HepG2 (cell line): ENCODE results near the gene ZKSCAN1. TPM values are rescaled to one million over a fixed set of nuclear protein-coding genes. Genes with fewer than 3 reads are reported as not detected.

Source experiments
- ELF3 ChIP-seq: IDR thresholded peaks from 2 replicates; pipeline ENCODE4 v1.6.1; 2016; ENCODE audit warnings: missing genetic modification reagents, missing compliant biosample characterization
- MEIS2 ChIP-seq: sonication (generic); formaldehyde crosslinking; IDR thresholded peaks from 2 replicates; pipeline ENCODE4 v1.9.0; 2021; ENCODE audit warnings: mild to moderate bottlenecking, missing genetic modification reagents
- SSRP1 ChIP-seq: IDR thresholded peaks from 2 replicates; pipeline ENCODE4 v1.6.1; 2016; ENCODE audit warnings: control low read depth
- ZNF782 ChIP-seq: sonication (generic); formaldehyde crosslinking; IDR thresholded peaks from 2 replicates; pipeline ENCODE4 v1.4.0; 2020; ENCODE audit warnings: missing genetic modification reagents, mild to moderate bottlenecking, borderline replicate concordance
- polyA plus RNA-seq, 8 experiments: library from polyadenylated mRNA; depleted of rRNA in 3 of 8; stranded (reverse) in 7 of 8; unstranded in 1 of 8; fragments of >200 nt; fragmentation: Illumina TruSeq in 4 of 8; extraction: Trizol in 4 of 8; gene quantifications; 2 replicates each; pipeline versions ENCODE4 v1.2.1 to v1.2.3, GENCODE V29; 2011 to 2016; ENCODE audit warnings: low read depth in 4 of 8, missing spikeins in 1 of 8, mixed read lengths in 1 of 8; ENCODE audit not compliant: insufficient read depth in 1 of 8
- total RNA-seq, 5 experiments: library from RNA; depleted of rRNA; stranded (reverse); fragments of >200 nt; fragmentation: Illumina TruSeq; extraction: Trizol; gene quantifications; 2 replicates each; pipeline ENCODE4 v1.2.3, GENCODE V29; 2016; ENCODE audit warnings: low read depth in 1 of 5
- TF ChIP-seq, protein P1 (sequence below): sonication (generic); formaldehyde crosslinking; conservative IDR thresholded peaks from 2 replicates; pipeline ENCODE4 v1.4.0; 2020; ENCODE audit warnings: missing genetic modification reagents
- TF ChIP-seq, protein P2 (sequence below): IDR thresholded peaks from 2 replicates; pipeline ENCODE4 v1.6.1; 2016; ENCODE audit warnings: low read depth, control low read depth
- TF ChIP-seq, protein P3 (sequence below): sonication (generic); formaldehyde crosslinking; IDR thresholded peaks from 2 replicates; pipeline ENCODE4 v1.8.0; 2022; ENCODE audit warnings: missing genetic modification reagents, mild to moderate bottlenecking, borderline replicate concordance
- TF ChIP-seq, protein P4 (sequence below): sonication (generic); formaldehyde crosslinking; IDR thresholded peaks from 2 replicates; pipeline ENCODE4 v1.9.0; 2021; ENCODE audit warnings: mild to moderate bottlenecking, missing genetic modification reagents
- TF ChIP-seq, protein P5 (sequence below): sonication (generic); formaldehyde crosslinking; IDR thresholded peaks from 2 replicates; pipeline ENCODE4 v1.9.0; 2022; ENCODE audit warnings: missing genetic modification reagents, mild to moderate bottlenecking, borderline replicate concordance
- TF ChIP-seq, protein P6 (sequence below): sonication (generic); formaldehyde crosslinking; IDR thresholded peaks from 2 replicates; pipeline ENCODE4 v1.4.0; 2020; ENCODE audit warnings: mild to moderate bottlenecking, missing genetic modification reagents, borderline replicate concordance

ZKSCAN1 gene
- total and polyA plus RNA-seq, 2 of the 13 experiments (the other 11 are each of a cell fraction or from before 2014, with no cell fraction given) = 46.4 to 60.6 TPM

DNA sequence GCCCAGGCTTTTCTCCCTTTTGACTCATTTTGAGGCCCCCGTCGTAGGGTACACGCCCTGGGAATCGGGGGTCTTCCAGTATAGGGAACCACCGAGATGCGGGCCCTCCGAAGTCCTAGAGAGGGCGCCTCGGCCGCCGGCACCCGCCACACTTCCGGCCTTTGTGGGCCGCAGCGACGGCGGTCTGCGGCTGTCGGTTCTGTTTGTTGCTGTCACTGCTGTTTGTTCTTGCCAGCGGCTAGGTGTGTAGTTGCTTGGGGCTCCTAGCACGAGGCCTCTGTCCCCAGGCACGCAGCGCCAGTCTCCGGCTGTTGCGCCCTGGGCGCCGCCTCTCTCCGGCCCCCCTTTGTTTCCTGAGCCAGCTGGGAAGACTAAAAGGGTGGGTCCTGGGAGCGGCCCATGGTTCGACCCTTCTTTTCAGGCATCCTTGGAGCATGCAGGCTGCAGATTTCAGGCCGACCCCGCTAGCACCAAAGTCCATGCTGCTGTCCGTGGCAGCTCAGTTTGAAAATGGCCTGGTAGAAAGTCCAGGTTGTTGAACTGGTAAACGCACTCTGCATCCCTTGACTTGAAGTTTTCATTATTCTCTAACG, 17.8 kb upstream of the ZKSCAN1 start (continued):
- TF ChIP-seq, protein P1, sequence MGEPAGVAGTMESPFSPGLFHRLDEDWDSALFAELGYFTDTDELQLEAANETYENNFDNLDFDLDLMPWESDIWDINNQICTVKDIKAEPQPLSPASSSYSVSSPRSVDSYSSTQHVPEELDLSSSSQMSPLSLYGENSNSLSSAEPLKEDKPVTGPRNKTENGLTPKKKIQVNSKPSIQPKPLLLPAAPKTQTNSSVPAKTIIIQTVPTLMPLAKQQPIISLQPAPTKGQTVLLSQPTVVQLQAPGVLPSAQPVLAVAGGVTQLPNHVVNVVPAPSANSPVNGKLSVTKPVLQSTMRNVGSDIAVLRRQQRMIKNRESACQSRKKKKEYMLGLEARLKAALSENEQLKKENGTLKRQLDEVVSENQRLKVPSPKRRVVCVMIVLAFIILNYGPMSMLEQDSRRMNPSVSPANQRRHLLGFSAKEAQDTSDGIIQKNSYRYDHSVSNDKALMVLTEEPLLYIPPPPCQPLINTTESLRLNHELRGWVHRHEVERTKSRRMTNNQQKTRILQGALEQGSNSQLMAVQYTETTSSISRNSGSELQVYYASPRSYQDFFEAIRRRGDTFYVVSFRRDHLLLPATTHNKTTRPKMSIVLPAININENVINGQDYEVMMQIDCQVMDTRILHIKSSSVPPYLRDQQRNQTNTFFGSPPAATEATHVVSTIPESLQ (CRISPR knock-in tag) = no peak
- TF ChIP-seq, protein P2, sequence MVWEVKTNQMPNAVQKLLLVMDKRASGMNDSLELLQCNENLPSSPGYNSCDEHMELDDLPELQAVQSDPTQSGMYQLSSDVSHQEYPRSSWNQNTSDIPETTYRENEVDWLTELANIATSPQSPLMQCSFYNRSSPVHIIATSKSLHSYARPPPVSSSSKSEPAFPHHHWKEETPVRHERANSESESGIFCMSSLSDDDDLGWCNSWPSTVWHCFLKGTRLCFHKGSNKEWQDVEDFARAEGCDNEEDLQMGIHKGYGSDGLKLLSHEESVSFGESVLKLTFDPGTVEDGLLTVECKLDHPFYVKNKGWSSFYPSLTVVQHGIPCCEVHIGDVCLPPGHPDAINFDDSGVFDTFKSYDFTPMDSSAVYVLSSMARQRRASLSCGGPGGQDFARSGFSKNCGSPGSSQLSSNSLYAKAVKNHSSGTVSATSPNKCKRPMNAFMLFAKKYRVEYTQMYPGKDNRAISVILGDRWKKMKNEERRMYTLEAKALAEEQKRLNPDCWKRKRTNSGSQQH (CRISPR knock-in tag) = peak; percentile 83
- TF ChIP-seq MEIS2 (peak; percentile 84), ELF3 (CRISPR knock-in tag) (peak; percentile 72), ZNF782 (CRISPR knock-in tag) (no peak), SSRP1 (CRISPR knock-in tag) (no peak)
- TF ChIP-seq, protein P3, sequence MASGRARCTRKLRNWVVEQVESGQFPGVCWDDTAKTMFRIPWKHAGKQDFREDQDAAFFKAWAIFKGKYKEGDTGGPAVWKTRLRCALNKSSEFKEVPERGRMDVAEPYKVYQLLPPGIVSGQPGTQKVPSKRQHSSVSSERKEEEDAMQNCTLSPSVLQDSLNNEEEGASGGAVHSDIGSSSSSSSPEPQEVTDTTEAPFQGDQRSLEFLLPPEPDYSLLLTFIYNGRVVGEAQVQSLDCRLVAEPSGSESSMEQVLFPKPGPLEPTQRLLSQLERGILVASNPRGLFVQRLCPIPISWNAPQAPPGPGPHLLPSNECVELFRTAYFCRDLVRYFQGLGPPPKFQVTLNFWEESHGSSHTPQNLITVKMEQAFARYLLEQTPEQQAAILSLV (CRISPR knock-in tag) = no peak; the same call in 1 of the 2 replicates
- TF ChIP-seq, protein P4, sequence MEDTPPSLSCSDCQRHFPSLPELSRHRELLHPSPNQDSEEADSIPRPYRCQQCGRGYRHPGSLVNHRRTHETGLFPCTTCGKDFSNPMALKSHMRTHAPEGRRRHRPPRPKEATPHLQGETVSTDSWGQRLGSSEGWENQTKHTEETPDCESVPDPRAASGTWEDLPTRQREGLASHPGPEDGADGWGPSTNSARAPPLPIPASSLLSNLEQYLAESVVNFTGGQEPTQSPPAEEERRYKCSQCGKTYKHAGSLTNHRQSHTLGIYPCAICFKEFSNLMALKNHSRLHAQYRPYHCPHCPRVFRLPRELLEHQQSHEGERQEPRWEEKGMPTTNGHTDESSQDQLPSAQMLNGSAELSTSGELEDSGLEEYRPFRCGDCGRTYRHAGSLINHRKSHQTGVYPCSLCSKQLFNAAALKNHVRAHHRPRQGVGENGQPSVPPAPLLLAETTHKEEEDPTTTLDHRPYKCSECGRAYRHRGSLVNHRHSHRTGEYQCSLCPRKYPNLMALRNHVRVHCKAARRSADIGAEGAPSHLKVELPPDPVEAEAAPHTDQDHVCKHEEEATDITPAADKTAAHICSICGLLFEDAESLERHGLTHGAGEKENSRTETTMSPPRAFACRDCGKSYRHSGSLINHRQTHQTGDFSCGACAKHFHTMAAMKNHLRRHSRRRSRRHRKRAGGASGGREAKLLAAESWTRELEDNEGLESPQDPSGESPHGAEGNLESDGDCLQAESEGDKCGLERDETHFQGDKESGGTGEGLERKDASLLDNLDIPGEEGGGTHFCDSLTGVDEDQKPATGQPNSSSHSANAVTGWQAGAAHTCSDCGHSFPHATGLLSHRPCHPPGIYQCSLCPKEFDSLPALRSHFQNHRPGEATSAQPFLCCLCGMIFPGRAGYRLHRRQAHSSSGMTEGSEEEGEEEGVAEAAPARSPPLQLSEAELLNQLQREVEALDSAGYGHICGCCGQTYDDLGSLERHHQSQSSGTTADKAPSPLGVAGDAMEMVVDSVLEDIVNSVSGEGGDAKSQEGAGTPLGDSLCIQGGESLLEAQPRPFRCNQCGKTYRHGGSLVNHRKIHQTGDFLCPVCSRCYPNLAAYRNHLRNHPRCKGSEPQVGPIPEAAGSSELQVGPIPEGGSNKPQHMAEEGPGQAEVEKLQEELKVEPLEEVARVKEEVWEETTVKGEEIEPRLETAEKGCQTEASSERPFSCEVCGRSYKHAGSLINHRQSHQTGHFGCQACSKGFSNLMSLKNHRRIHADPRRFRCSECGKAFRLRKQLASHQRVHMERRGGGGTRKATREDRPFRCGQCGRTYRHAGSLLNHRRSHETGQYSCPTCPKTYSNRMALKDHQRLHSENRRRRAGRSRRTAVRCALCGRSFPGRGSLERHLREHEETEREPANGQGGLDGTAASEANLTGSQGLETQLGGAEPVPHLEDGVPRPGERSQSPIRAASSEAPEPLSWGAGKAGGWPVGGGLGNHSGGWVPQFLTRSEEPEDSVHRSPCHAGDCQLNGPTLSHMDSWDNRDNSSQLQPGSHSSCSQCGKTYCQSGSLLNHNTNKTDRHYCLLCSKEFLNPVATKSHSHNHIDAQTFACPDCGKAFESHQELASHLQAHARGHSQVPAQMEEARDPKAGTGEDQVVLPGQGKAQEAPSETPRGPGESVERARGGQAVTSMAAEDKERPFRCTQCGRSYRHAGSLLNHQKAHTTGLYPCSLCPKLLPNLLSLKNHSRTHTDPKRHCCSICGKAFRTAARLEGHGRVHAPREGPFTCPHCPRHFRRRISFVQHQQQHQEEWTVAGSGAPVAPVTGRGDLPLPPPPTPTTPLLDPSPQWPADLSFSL (CRISPR knock-in tag) = peak; percentile 76; the same call in 1 of the 2 replicates
- TF ChIP-seq, protein P5, sequence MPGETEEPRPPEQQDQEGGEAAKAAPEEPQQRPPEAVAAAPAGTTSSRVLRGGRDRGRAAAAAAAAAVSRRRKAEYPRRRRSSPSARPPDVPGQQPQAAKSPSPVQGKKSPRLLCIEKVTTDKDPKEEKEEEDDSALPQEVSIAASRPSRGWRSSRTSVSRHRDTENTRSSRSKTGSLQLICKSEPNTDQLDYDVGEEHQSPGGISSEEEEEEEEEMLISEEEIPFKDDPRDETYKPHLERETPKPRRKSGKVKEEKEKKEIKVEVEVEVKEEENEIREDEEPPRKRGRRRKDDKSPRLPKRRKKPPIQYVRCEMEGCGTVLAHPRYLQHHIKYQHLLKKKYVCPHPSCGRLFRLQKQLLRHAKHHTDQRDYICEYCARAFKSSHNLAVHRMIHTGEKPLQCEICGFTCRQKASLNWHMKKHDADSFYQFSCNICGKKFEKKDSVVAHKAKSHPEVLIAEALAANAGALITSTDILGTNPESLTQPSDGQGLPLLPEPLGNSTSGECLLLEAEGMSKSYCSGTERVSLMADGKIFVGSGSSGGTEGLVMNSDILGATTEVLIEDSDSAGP (CRISPR knock-in tag) = peak; percentile 84
- TF ChIP-seq, protein P6, sequence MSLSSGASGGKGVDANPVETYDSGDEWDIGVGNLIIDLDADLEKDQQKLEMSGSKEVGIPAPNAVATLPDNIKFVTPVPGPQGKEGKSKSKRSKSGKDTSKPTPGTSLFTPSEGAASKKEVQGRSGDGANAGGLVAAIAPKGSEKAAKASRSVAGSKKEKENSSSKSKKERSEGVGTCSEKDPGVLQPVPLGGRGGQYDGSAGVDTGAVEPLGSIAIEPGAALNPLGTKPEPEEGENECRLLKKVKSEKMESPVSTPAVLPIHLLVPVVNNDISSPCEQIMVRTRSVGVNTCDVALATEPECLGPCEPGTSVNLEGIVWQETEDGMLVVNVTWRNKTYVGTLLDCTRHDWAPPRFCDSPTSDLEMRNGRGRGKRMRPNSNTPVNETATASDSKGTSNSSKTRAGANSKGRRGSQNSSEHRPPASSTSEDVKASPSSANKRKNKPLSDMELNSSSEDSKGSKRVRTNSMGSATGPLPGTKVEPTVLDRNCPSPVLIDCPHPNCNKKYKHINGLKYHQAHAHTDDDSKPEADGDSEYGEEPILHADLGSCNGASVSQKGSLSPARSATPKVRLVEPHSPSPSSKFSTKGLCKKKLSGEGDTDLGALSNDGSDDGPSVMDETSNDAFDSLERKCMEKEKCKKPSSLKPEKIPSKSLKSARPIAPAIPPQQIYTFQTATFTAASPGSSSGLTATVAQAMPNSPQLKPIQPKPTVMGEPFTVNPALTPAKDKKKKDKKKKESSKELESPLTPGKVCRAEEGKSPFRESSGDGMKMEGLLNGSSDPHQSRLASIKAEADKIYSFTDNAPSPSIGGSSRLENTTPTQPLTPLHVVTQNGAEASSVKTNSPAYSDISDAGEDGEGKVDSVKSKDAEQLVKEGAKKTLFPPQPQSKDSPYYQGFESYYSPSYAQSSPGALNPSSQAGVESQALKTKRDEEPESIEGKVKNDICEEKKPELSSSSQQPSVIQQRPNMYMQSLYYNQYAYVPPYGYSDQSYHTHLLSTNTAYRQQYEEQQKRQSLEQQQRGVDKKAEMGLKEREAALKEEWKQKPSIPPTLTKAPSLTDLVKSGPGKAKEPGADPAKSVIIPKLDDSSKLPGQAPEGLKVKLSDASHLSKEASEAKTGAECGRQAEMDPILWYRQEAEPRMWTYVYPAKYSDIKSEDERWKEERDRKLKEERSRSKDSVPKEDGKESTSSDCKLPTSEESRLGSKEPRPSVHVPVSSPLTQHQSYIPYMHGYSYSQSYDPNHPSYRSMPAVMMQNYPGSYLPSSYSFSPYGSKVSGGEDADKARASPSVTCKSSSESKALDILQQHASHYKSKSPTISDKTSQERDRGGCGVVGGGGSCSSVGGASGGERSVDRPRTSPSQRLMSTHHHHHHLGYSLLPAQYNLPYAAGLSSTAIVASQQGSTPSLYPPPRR = peak; percentile 53; the same call in 1 of the 2 replicates
